GM12878 (cell line): Measurements from ENCODE around the gene ACRBP. TPM values are rescaled to one million over a fixed set of nuclear protein-coding genes. Genes with fewer than 3 reads are reported as not detected.

Source experiments
- ATAC-seq: fragments of 200-7000 bp; cut with Tn5 transposase; 3 replicates; pipeline ENCODE4 v1.9.1; 2020; ENCODE audit warnings: mild to moderate bottlenecking, moderate library complexity
- BruUV-seq: library from RNA; stranded (reverse); fragments of 400-500 nt; replicated peaks from 2 replicates; lab custom pipeline; 2021; lab: Mats Ljungman, UMichigan
- CTCF ChIA-PET: fragments of 300-600 bp; sonication (Branson Sonifier 250); formaldehyde crosslinking; extraction: SDS; loops from one replicate; lab custom pipeline; 2021; ENCODE audit warnings: inconsistent platforms; lab: Yijun Ruan, JAX
- POLR2A ChIA-PET: fragments of 350-600 bp; formaldehyde crosslinking; extraction: SDS; loops from one replicate; lab custom pipeline; 2021; ENCODE audit warnings: inconsistent platforms; lab: Charles Lee
- RAD21 ChIA-PET: fragments of 300-600 bp; sonication (Branson Sonifier 250); formaldehyde crosslinking; loops from one replicate; lab custom pipeline; 2023; ENCODE audit warnings: antibody characterized with exemption; ENCODE audit not compliant: unreplicated experiment; lab: Charles Lee
- SMC1A ChIA-PET: fragments of 300-600 bp; sonication (Branson Sonifier 250); formaldehyde crosslinking; loops from one replicate; lab custom pipeline; 2023; ENCODE audit not compliant: unreplicated experiment, uncharacterized antibody; lab: Charles Lee
- DNase-seq: peaks from one replicate; pipeline ENCODE4 v3.0.0-alpha.2; 2011; ENCODE audit warnings: low read depth, low spot score
- FAIRE-seq: peaks from 3 replicates; lab custom pipeline; 2011; peaks lifted over from hg19 to GRCh38; lab: Jason Lieb, UNC
- H2AFZ ChIP-seq: 2 replicates; pipeline ENCODE4 v1.6.0; 2011; ENCODE audit warnings: low read depth, low read length, control low read depth; ENCODE audit not compliant: control insufficient read depth
- H3K27ac ChIP-seq: 2 replicates; pipeline ENCODE4 v1.5.1; 2011; ENCODE audit warnings: control low read depth; ENCODE audit not compliant: control insufficient read depth, insufficient read depth
- H3K27me3 ChIP-seq, 2 experiments: replicated peaks in 1 of 2; 2 replicates each; pipeline versions ENCODE4 v1.6.0 to v1.6.1; 2011; ENCODE audit warnings: low read length in 1 of 2; ENCODE audit not compliant: control insufficient read depth in 2 of 2, insufficient read depth in 2 of 2
- H3K36me3 ChIP-seq, 2 experiments: 2 replicates each; pipeline ENCODE4 v1.5.1; 2011; ENCODE audit warnings: low read length in 1 of 2; ENCODE audit not compliant: control insufficient read depth in 2 of 2, insufficient read depth in 2 of 2
- H3K4me1 ChIP-seq: 2 replicates; pipeline ENCODE4 v1.6.1; 2011; ENCODE audit warnings: mild to moderate bottlenecking, low read length, moderate library complexity, mixed read lengths; ENCODE audit not compliant: control insufficient read depth, insufficient read depth
- H3K4me2 ChIP-seq: 2 replicates; pipeline ENCODE4 v1.6.0; 2011; ENCODE audit warnings: control low read depth; ENCODE audit not compliant: control insufficient read depth, insufficient read depth
- H3K4me3 ChIP-seq: fragments of 200-600 bp; sonication (generic); 2 replicates; pipeline ENCODE4 v1.5.1; 2016
- H3K79me2 ChIP-seq: 2 replicates; pipeline ENCODE4 v1.6.0; 2011; ENCODE audit warnings: low read length; ENCODE audit not compliant: control insufficient read depth, insufficient read depth
- H3K9ac ChIP-seq: 2 replicates; pipeline ENCODE4 v1.8.0; 2011; ENCODE audit warnings: low read length, control low read depth, mixed read lengths; ENCODE audit not compliant: control insufficient read depth, insufficient read depth
- H3K9me3 ChIP-seq: replicated peaks from 3 replicates; pipeline ENCODE4 v1.5.1; 2011; ENCODE audit warnings: mild to moderate bottlenecking, low read length; ENCODE audit not compliant: control insufficient read depth, insufficient read depth
- H4K20me1 ChIP-seq: 2 replicates; pipeline ENCODE4 v1.6.0; 2011; ENCODE audit not compliant: control insufficient read depth, insufficient read depth
- CHD4 ChIP-seq: fragments of 200-600 bp; sonication (generic); IDR thresholded peaks from 2 replicates; pipeline ENCODE4 v1.6.1; 2016; ENCODE audit warnings: mild to moderate bottlenecking
- RAD51 ChIP-seq: fragments of 450-650 bp; IDR thresholded peaks from 2 replicates; pipeline ENCODE4 v1.6.1; 2016; ENCODE audit warnings: moderate library complexity, mild to moderate bottlenecking, inconsistent platforms
- SREBF1 ChIP-seq: IDR thresholded peaks from 2 replicates; pipeline ENCODE4 v1.6.1; 2012; ENCODE audit warnings: mild to moderate bottlenecking, low read length
- ZNF384 ChIP-seq: IDR thresholded peaks from 2 replicates; pipeline ENCODE4 v1.6.1; 2012; ENCODE audit warnings: low read depth, mild to moderate bottlenecking, low read length, improper control_type of control experiment, borderline replicate concordance
- WGBS: methylation state at CpG from one replicate; pipeline ENCODE4 v1.1.6; 2016; ENCODE audit warnings: low lambda C conversion rate; ENCODE audit not compliant: insufficient replicate concordance, insufficient coverage; ENCODE audit errors: missing lambda C conversion rate; 5-methylcytosine and 5-hydroxymethylcytosine counted together
- in situ Hi-C: fragments of 300-500 bp; cut with MboI; formaldehyde crosslinking; loops from 9 replicates; pipeline ENCODE4 v1.14.3; 2018; ENCODE audit warnings: mixed read lengths
- intact Hi-C: fragments of 100-400 bp; cut with micrococcal nuclease; formaldehyde crosslinking; loops from one replicate; pipeline ENCODE4 v1.14.2; 2022; ENCODE audit not compliant: unreplicated experiment
- polyA plus RNA-seq, 11 experiments: library from polyadenylated mRNA; depleted of rRNA in 4 of 11; unstranded in 6 of 11; stranded (reverse) in 5 of 11; fragments of >200 nt; fragmentation: Nextera tagmentation in 4 of 11; fragmentation: Illumina TruSeq in 1 of 11; extraction: Ambion mirVana in 4 of 11; extraction: Trizol in 1 of 11; gene quantifications; 1 replicate in 1 of 11; 2 replicates in 10 of 11; pipeline versions ENCODE4 v1.2.1 to v1.2.3, GENCODE V29; 2011 to 2016; ENCODE audit warnings: inconsistent platforms in 2 of 11, missing spikeins in 2 of 11, low read depth in 1 of 11
- total RNA-seq, 4 experiments: library from RNA; depleted of rRNA in 3 of 4; stranded (reverse); fragments of >200 nt in 3 of 4; fragmentation: Illumina TruSeq in 1 of 4; extraction: Trizol in 1 of 4; gene quantifications; 2 replicates each; pipeline versions ENCODE4 v1.2.1 to v1.2.3, GENCODE V29; 2013 to 2021
- TF ChIP-seq, protein P1 (sequence below): IDR thresholded peaks from 2 replicates; pipeline ENCODE4 v1.6.1; 2011; ENCODE audit warnings: low read depth, low read length, improper control_type of control experiment, borderline replicate concordance
- TF ChIP-seq, protein P2 (sequence below): IDR thresholded peaks from 2 replicates; pipeline ENCODE4 v1.6.1; 2011; ENCODE audit warnings: borderline replicate concordance, low read depth, mild to moderate bottlenecking, moderate library complexity, mixed read lengths, low read length; ENCODE audit not compliant: insufficient read depth; ENCODE audit errors: extremely low read length

Gene ACRBP
- total and polyA plus RNA-seq, 10 of the 15 experiments (the other 5 are each of a cell fraction or from before 2014, with no cell fraction given) = 0.54 to 1.4 (median 0.87) TPM

DNA sequence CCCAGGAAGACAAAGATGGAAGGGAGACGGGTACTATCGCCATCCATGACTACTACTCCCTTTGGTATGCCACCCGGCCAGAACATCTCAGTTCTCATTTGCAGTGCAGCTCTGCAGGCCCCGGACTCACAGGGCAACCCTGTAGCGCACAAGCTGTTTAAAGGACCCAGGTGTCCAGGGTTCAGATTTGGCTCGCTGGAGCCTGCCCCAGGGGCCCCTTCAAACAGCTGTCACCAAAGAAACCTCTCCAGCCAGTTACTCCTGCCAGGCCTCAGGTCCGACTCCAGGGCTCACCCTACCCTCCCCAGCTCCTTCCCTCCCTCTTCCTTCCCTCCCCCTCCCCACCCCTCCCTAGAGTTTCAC lies 34.6 kb downstream of the ACRBP start:
- no peak for TF ChIP-seq CHD4
- TF ChIP-seq ZNF384 = no peak
- TF ChIP-seq, protein P1, sequence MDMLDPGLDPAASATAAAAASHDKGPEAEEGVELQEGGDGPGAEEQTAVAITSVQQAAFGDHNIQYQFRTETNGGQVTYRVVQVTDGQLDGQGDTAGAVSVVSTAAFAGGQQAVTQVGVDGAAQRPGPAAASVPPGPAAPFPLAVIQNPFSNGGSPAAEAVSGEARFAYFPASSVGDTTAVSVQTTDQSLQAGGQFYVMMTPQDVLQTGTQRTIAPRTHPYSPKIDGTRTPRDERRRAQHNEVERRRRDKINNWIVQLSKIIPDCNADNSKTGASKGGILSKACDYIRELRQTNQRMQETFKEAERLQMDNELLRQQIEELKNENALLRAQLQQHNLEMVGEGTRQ = no peak
- Histone ChIP-seq H3K4me3 (no peak overlapping the region), H3K27me3 (no peaks in the 10 kb centered on the region), H4K20me1 (no peaks in the 10 kb centered on the region), H3K9ac (peak overlapping the region; percentile 47; the same call in 1 of the 2 replicates), H3K79me2 (no peaks in the 10 kb centered on the region), H3K27ac (peak overlapping the region; percentile 50; the same call in 1 of the 2 replicates), H2AFZ (peak overlapping the region; percentile 76), H3K36me3 (no peaks in the 10 kb centered on the region), H3K9me3 (no peaks in the 10 kb centered on the region), H3K4me1 (peaks cover 38% of the 10 kb centered on the region), H3K4me2 (peak overlapping the region; percentile 75)
- FAIRE-seq = no peak
- in situ Hi-C loops = no loop called here
- no peak for ATAC-seq
- POLR2A ChIA-PET = interaction anchor here (0.6 to 2.5 kb wide), 12 partner anchors 10 to 259 kb away, joined by 3 to 13 read pairs (median 5); partner anchors contain the start of gene ZNF384
- no TSS peak for BruUV-seq
- intact Hi-C loops = loop anchor here (1.0 kb wide), 1 partner anchor 77 kb away; the partner anchor contains the start of gene ZNF384
- 47% methylated on average over 7 of the region's 7 CpGs for WGBS
- RAD21 ChIA-PET = interaction anchor here (0.6 to 2.6 kb wide), 7 partner anchors 17 to 147 kb away, joined by 4 to 13 read pairs (median 9); partner anchors contain the start of genes LPAR5, MLF2 and ZNF384
- DNase-seq = no peak
- CTCF ChIA-PET = interaction anchor here (0.6 to 3.9 kb wide), 9 partner anchors 32 to 283 kb away, joined by 3 to 21 read pairs (median 5); partner anchors contain the start of genes COPS7A and ZNF384
- SMC1A ChIA-PET = interaction anchor here (0.6 to 3.7 kb wide), 6 partner anchors 9 to 1334 kb away, joined by 3 to 13 read pairs (median 5); no protein-coding TSS in a partner anchor

DNA sequence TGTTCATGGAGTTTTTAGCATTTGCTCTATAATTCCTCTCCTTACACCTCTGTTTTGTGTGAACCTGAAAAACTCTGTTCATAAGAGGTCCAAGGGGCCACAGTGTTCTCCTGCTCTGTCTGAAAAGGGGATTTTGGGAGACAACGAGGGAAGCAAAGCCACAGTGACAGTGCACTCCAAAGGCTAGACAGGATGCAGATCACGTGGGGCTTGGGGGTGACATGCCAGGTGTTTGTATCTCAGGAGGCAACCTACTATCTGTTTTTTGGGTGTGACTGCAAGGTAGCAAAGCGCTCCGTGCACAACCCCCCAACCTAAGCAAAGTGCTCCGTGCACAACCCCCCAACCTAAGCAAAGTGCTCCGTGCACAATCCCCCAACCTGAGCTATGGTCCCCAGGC lies 35.0 kb downstream of the ACRBP start:
- H3K4me3 ChIP-seq = no peak overlapping the region
- CTCF ChIA-PET = interaction anchor here (1.1 to 3.9 kb wide), 6 partner anchors 33 to 112 kb away, joined by 3 to 21 read pairs (median 4); partner anchors contain the start of genes COPS7A and ZNF384
- peaks cover 38% of the 10 kb centered on the region for H3K4me1 ChIP-seq
- H3K36me3 ChIP-seq = no peaks in the 10 kb centered on the region
- RAD21 ChIA-PET = interaction anchor here (0.6 to 2.6 kb wide), 7 partner anchors 17 to 147 kb away, joined by 4 to 13 read pairs (median 9); partner anchors contain the start of genes LPAR5, MLF2 and ZNF384
- peak overlapping the region; percentile 50 for H3K27ac ChIP-seq
- peak overlapping the region; percentile 75 for H3K4me2 ChIP-seq
- intact Hi-C loops = no loop called here
- DNase-seq (no peak), FAIRE-seq (no peak), ATAC-seq (no peak)
- H2AFZ ChIP-seq = peak overlapping the region; percentile 76
- TF ChIP-seq RAD51 = peak; percentile 58; the same call in 1 of the 2 replicates
- no peak for TF ChIP-seq SREBF1
- TF ChIP-seq, protein P2, sequence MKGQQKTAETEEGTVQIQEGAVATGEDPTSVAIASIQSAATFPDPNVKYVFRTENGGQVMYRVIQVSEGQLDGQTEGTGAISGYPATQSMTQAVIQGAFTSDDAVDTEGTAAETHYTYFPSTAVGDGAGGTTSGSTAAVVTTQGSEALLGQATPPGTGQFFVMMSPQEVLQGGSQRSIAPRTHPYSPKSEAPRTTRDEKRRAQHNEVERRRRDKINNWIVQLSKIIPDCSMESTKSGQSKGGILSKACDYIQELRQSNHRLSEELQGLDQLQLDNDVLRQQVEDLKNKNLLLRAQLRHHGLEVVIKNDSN = peak; percentile 73
- in situ Hi-C loops = no loop called here
- POLR2A ChIA-PET = interaction anchor here (0.6 to 2.5 kb wide), 7 partner anchors 15 to 259 kb away, joined by 3 to 13 read pairs (median 7); partner anchors contain the start of gene ZNF384
- H4K20me1 ChIP-seq = no peaks in the 10 kb centered on the region
- SMC1A ChIA-PET = interaction anchor here (0.6 to 3.7 kb wide), 5 partner anchors 8 to 1334 kb away, joined by 4 to 13 read pairs (median 6); no protein-coding TSS in a partner anchor
- no TSS peak for BruUV-seq
- 67% methylated on average over 6 of the region's 6 CpGs for WGBS
- H3K9ac ChIP-seq = no peak overlapping the region
- no peaks in the 10 kb centered on the region for H3K79me2 ChIP-seq
- no peaks in the 10 kb centered on the region for H3K9me3 ChIP-seq
- H3K27me3 ChIP-seq = no peaks in the 10 kb centered on the region
